OCI-LY7 (cell line): ENCODE data around the gene EDN2. TPM values are rescaled to one million over a fixed set of nuclear protein-coding genes. Genes with fewer than 3 reads are reported as not detected.
A peak's percentile ranks its signal among the peaks of the same experiment; 100 is the strongest.

ENCODE experiments used
- BruUV-seq: library from RNA; stranded (reverse); fragments of 400-500 nt; replicated peaks from 2 replicates; lab custom pipeline; 2021; lab: Mats Ljungman, UMichigan
- CTCF ChIA-PET: fragments of 300-600 bp; sonication (Branson Sonifier 250); formaldehyde crosslinking; loops from one replicate; lab custom pipeline; 2022; ENCODE audit warnings: antibody characterized with exemption; ENCODE audit not compliant: unreplicated experiment; lab: Charles Lee
- POLR2A ChIA-PET: fragments of 300-600 bp; sonication (Branson Sonifier 250); formaldehyde crosslinking; loops from one replicate; lab custom pipeline; 2022; ENCODE audit warnings: antibody characterized with exemption; lab: Charles Lee
- DNase-seq: peaks from one replicate; pipeline ENCODE4 v3.0.0-alpha.2; 2015; ENCODE audit warnings: low spot score
- H2AFZ ChIP-seq: fragments of 200-600 bp; sonication (generic), shearing (Covaris generic); 2 replicates; pipeline ENCODE4 v1.6.1; 2014; ENCODE audit warnings: mild to moderate bottlenecking, antibody characterized with exemption, low read length, moderate library complexity
- H3K27ac ChIP-seq: fragments of 200-600 bp; sonication (generic); 2 replicates; pipeline ENCODE4 v1.5.1; 2014; ENCODE audit warnings: mixed run types, low read depth, mild to moderate bottlenecking, moderate library complexity, low read length, inconsistent platforms; ENCODE audit not compliant: poor library complexity, severe bottlenecking
- H3K36me3 ChIP-seq: fragments of 200-600 bp; sonication (generic); 2 replicates; pipeline ENCODE4 v1.6.1; 2014; ENCODE audit warnings: mild to moderate bottlenecking, antibody characterized with exemption, low read length, moderate library complexity, mixed read lengths; ENCODE audit not compliant: insufficient read depth
- H3K4me1 ChIP-seq: fragments of 200-600 bp; sonication (generic); 2 replicates; pipeline ENCODE4 v1.5.1; 2014; ENCODE audit warnings: mild to moderate bottlenecking, low read length; ENCODE audit not compliant: insufficient read depth, poor library complexity, severe bottlenecking
- H3K4me2 ChIP-seq: fragments of 200-600 bp; sonication (generic); 2 replicates; pipeline ENCODE4 v1.6.1; 2014; ENCODE audit warnings: mild to moderate bottlenecking, low read length
- H3K4me3 ChIP-seq: fragments of 200-600 bp; sonication (generic); 2 replicates; pipeline ENCODE4 v1.5.1; 2014; ENCODE audit warnings: mild to moderate bottlenecking, low read depth, low read length; ENCODE audit not compliant: poor library complexity, severe bottlenecking
- H3K79me2 ChIP-seq: fragments of 200-600 bp; sonication (generic); 2 replicates; pipeline ENCODE4 v1.6.1; 2016; ENCODE audit warnings: low read depth, mild to moderate bottlenecking, low read length, moderate library complexity, mixed read lengths; ENCODE audit not compliant: insufficient read depth
- H3K9me2 ChIP-seq: fragments of 200-600 bp; sonication (generic); 2 replicates; pipeline ENCODE4 v1.6.1; 2016; ENCODE audit warnings: mild to moderate bottlenecking, low read length, mixed read lengths; ENCODE audit not compliant: insufficient read depth
- H3K9me3 ChIP-seq: fragments of 200-600 bp; sonication (generic); 2 replicates; pipeline ENCODE4 v1.6.1; 2014; ENCODE audit warnings: mild to moderate bottlenecking, mixed run types, low read length, mixed read lengths
- H4K20me1 ChIP-seq: fragments of 200-600 bp; sonication (generic); 2 replicates; pipeline ENCODE4 v1.6.1; 2014; ENCODE audit warnings: mild to moderate bottlenecking, antibody characterized with exemption, low read length, moderate library complexity, mixed read lengths; ENCODE audit not compliant: insufficient read depth
- CTCF ChIP-seq: fragments of 200-600 bp; sonication (generic); conservative IDR thresholded peaks from 2 replicates; pipeline ENCODE4 v1.5.1; 2014; ENCODE audit warnings: mild to moderate bottlenecking, antibody characterized with exemption, low read length, moderate library complexity, mixed read lengths
- EZH2phosphoT487 ChIP-seq: fragments of 200-600 bp; sonication (generic); IDR thresholded peaks from 2 replicates; pipeline ENCODE4 v1.6.1; 2018; ENCODE audit warnings: low read depth, borderline replicate concordance, mild to moderate bottlenecking, mixed run types, antibody characterized with exemption, low read length, moderate library complexity, mixed read lengths
- intact Hi-C: fragments of 100-400 bp; cut with micrococcal nuclease; formaldehyde crosslinking; loops from one replicate; pipeline ENCODE4 v1.10.0; 2022; ENCODE audit not compliant: unreplicated experiment
- total RNA-seq, 2 experiments: library from RNA; depleted of rRNA in 1 of 2; stranded (reverse); fragments of >200 nt in 1 of 2; shearing (Covaris generic) in 1 of 2; gene quantifications; 2 replicates each; pipeline ENCODE4 v1.2.3, GENCODE V29; 2014 to 2022

The EDN2 gene
- total RNA-seq, 2 experiments from 2014 or later = not detected

GRCh38 chr1:41493626-41494350 is 9.3 kb upstream of the EDN2 start:
- no peak overlapping the region for H3K27ac ChIP-seq
- ChIA-PET CTCF (no interaction called here), POLR2A (interaction anchor here (0.5 kb wide), 1 partner anchor 306 kb away, joined by 6 read pairs; no protein-coding TSS in a partner anchor)
- no TSS peak for BruUV-seq
- H3K9me3 ChIP-seq = no peaks in the 10 kb centered on the region
- H3K36me3 ChIP-seq = no peaks in the 10 kb centered on the region
- no peak for TF ChIP-seq CTCF
- TF ChIP-seq EZH2phosphoT487 = no peak
- H3K4me1 ChIP-seq = no peaks in the 10 kb centered on the region
- no peaks in the 10 kb centered on the region for H4K20me1 ChIP-seq
- no peak overlapping the region for H2AFZ ChIP-seq
- no peaks in the 10 kb centered on the region for H3K9me2 ChIP-seq
- H3K79me2 ChIP-seq = no peaks in the 10 kb centered on the region
- no peak for DNase-seq
- intact Hi-C loops = no loop called here
- no peak overlapping the region for H3K4me2 ChIP-seq
- H3K4me3 ChIP-seq = no peak overlapping the region

- Histone ChIP-seq H3K36me3 (no peaks in the 10 kb centered on the region), H3K9me3 (no peaks in the 10 kb centered on the region), H3K79me2 (no peaks in the 10 kb centered on the region), H4K20me1 (no peaks in the 10 kb centered on the region), H2AFZ (no peak overlapping the region), H3K4me3 (no peak overlapping the region), H3K4me1 (no peaks in the 10 kb centered on the region), H3K4me2 (no peak overlapping the region), H3K9me2 (no peaks in the 10 kb centered on the region), H3K27ac (no peak overlapping the region)
- no peak for DNase-seq
- intact Hi-C loops = no loop called here
- POLR2A ChIA-PET = no interaction called here
- BruUV-seq = no TSS peak
- TF ChIP-seq CTCF (no peak), EZH2phosphoT487 (no peak)
- CTCF ChIA-PET = no interaction called here
Observed at GRCh38 chr1:41493117-41493536, 8.6 kb upstream of the EDN2 start.

- no peak for TF ChIP-seq EZH2phosphoT487
- TF ChIP-seq CTCF = peak; percentile 83
- Histone ChIP-seq H3K36me3 (no peaks in the 10 kb centered on the region), H3K9me3 (no peaks in the 10 kb centered on the region), H3K27ac (no peak overlapping the region), H3K4me1 (no peaks in the 10 kb centered on the region), H2AFZ (no peak overlapping the region), H3K79me2 (no peaks in the 10 kb centered on the region), H3K9me2 (no peaks in the 10 kb centered on the region), H3K4me3 (no peak overlapping the region), H4K20me1 (no peaks in the 10 kb centered on the region), H3K4me2 (no peak overlapping the region)
- CTCF ChIA-PET = no interaction called here
- POLR2A ChIA-PET = no interaction called here
- DNase-seq = peak; percentile 41
- intact Hi-C loops = no loop called here
- no TSS peak for BruUV-seq
Observed at GRCh38 chr1:41492341-41492848, 7.9 kb upstream of the EDN2 start.
